Bronchial epithelial cell (primary cell): ENCODE data around the gene SAFB. TPM values are rescaled to one million over a fixed set of nuclear protein-coding genes. Genes with fewer than 3 reads are reported as not detected.

Experiments
- DNase-seq: peaks from one replicate; pipeline ENCODE4 v3.0.0-alpha.2; 2010; ENCODE audit warnings: low read depth
- FAIRE-seq: peaks from 2 replicates; lab custom pipeline; 2011; peaks lifted over from hg19 to GRCh38; lab: Jason Lieb, UNC
- H3K27me3 ChIP-seq: 2 replicates; pipeline ENCODE4 v1.5.1; 2011; ENCODE audit warnings: low read length; ENCODE audit not compliant: control insufficient read depth, insufficient read depth
- H3K36me3 ChIP-seq: 2 replicates; pipeline ENCODE4 v1.5.1; 2011; ENCODE audit warnings: low read length; ENCODE audit not compliant: control insufficient read depth, insufficient read depth
- H3K4me3 ChIP-seq: 2 replicates; pipeline ENCODE4 v1.5.1; 2011; ENCODE audit warnings: mild to moderate bottlenecking, low read depth, low read length, control low read depth
- CTCF ChIP-seq: IDR thresholded peaks from 2 replicates; pipeline ENCODE4 v1.5.1; 2011; ENCODE audit warnings: mild to moderate bottlenecking, moderate library complexity, low read length, control low read depth, inconsistent platforms; ENCODE audit not compliant: insufficient read depth, severe bottlenecking
- total RNA-seq: library from RNA; depleted of rRNA; stranded (reverse); fragments of >200 nt; gene quantifications from 2 replicates; pipeline ENCODE4 v1.2.1, GENCODE V29; 2014

Gene SAFB
- total RNA-seq, 1 donor from 2014 or later, result 44.0 TPM

GRCh38 chr19:5680084-5680436 is 57.2 kb downstream of the SAFB start:
- Histone ChIP-seq H3K27me3 (no peaks in the 10 kb centered on the region), H3K36me3 (peaks cover 5% of the 10 kb centered on the region), H3K4me3 (peak overlapping the region; percentile 80)
- no peak for TF ChIP-seq CTCF
- FAIRE-seq (no peak), DNase-seq (no peak)

- no peak for FAIRE-seq
- H3K4me3 ChIP-seq, result peak within 1 kb of the TSS; percentile 80
- H3K27me3 ChIP-seq, result no peaks in the 10 kb centered on the region
- TF ChIP-seq CTCF, result no peak
- DNase-seq, result peak; percentile 97
- peaks cover 5% of the 10 kb centered on the region for H3K36me3 ChIP-seq
Observed at GRCh38 chr19:5680437-5681368, 57.8 kb downstream of the SAFB start, which contains the start of the genes HSD11B1L and MICOS13. Gene HSD11B1L (plus strand): TSS chr19:5681027. CDS start chr19:5684833, 3,806 bp downstream. Gene MICOS13 (minus strand): TSS chr19:5680516. CDS start chr19:5680486, 30 bp downstream.

DNA sequence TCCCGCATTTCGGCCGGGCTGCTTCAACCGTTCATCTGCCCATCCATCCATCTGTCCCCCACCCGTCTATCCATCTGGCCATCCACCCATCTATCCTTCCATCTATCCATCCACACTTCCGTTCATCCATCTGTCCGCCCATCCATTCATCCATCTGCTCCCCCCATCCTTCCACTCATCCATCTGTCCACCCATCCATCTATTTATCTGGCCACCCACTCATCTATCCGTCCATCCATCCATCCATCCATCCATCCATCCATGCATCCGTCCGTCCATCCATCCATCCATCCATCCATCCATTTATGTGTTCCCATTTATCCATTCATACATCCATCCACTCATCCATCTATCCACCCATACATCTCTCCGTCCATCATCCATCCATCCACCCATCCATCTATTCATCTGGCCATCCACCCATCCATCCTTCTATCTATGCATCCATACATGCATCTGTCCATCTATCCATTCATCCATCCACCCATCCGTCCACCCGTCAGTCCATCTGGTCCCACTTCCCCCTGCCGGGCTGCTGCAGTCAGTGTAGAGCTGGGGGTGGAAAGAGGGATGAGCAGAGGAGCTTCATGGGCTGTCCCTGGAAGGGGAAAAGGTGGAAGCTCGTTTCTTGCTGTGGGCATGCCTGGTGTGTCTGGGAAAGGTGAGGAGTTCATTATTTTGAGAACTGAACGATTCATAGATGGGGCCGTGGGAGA is 58.7 kb downstream of the SAFB start:
- H3K4me3 ChIP-seq, result peak overlapping the region; percentile 80
- DNase-seq (no peak), FAIRE-seq (no peak)
- peaks cover 5% of the 10 kb centered on the region for H3K36me3 ChIP-seq
- TF ChIP-seq CTCF, result no peak
- H3K27me3 ChIP-seq, result no peaks in the 10 kb centered on the region

GRCh38 chr19:5682107-5682482 is 59.2 kb downstream of the SAFB start:
- no peak overlapping the region for H3K4me3 ChIP-seq
- TF ChIP-seq CTCF, result no peak

GRCh38 chr19:5683177-5683886 is 60.4 kb downstream of the SAFB start:
- Histone ChIP-seq H3K27me3 (no peaks in the 10 kb centered on the region), H3K4me3 (no peak overlapping the region), H3K36me3 (peaks cover under 1% of the 10 kb centered on the region)
- FAIRE-seq, result no peak
- no peak for TF ChIP-seq CTCF
- DNase-seq, result no peak

More at GRCh38 chr19:5682107-5682482, 59.2 kb downstream of the SAFB start:
- H3K27me3 ChIP-seq, result no peaks in the 10 kb centered on the region
- DNase-seq (no peak), FAIRE-seq (no peak)
- peaks cover 5% of the 10 kb centered on the region for H3K36me3 ChIP-seq
